ENCODE data around the gene ASPG. TPM values are rescaled to one million over a fixed set of nuclear protein-coding genes. Genes with fewer than 3 reads are reported as not detected.

The ASPG gene
- total RNA-seq, 1 experiment from 2014 or later: not detected

- no peak for DNase-seq (ENCODE audit: low spot score)
Measured at GRCh38 chr14:104105071-104105821, 19.7 kb downstream of the ASPG start.

GRCh38 chr14:104105822-104106470 lies 20.4 kb downstream of the ASPG start:
- DNase-seq (ENCODE audit: low spot score): no peak

DNA sequence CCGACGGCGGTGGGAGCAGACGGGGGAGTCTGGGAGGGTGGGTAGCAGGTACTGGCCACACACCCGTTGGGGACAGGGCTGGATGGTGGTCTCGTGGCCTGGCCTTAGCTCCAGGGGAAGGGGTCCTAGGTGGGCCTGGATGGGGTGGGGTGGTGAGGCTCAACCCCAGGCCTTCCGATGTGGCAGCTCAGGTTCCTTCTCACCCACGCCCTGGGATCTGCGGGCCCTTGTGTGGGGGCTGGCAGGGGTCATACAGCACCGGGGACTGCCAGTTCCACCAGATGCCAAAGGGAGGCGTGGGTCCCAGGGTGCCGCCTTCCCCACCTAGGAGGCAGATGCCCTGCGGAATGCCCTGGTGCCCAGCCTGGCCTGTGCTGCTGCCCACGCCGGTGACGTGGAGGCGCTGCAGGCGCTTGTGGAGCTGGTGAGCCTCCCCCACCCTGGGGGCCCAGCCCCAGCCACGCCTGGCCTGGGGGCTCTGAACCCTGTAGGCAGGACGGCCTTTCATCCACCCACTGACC lies 21.0 kb downstream of the ASPG start:
- no peak for DNase-seq (ENCODE audit: low spot score)

GRCh38 chr14:104107101-104107581 lies 21.6 kb downstream of the ASPG start:
- no peak for DNase-seq (ENCODE audit: low spot score)

GRCh38 chr14:104107611-104108569 lies 22.4 kb downstream of the ASPG start:
- no peak for DNase-seq (ENCODE audit: low spot score)

DNA sequence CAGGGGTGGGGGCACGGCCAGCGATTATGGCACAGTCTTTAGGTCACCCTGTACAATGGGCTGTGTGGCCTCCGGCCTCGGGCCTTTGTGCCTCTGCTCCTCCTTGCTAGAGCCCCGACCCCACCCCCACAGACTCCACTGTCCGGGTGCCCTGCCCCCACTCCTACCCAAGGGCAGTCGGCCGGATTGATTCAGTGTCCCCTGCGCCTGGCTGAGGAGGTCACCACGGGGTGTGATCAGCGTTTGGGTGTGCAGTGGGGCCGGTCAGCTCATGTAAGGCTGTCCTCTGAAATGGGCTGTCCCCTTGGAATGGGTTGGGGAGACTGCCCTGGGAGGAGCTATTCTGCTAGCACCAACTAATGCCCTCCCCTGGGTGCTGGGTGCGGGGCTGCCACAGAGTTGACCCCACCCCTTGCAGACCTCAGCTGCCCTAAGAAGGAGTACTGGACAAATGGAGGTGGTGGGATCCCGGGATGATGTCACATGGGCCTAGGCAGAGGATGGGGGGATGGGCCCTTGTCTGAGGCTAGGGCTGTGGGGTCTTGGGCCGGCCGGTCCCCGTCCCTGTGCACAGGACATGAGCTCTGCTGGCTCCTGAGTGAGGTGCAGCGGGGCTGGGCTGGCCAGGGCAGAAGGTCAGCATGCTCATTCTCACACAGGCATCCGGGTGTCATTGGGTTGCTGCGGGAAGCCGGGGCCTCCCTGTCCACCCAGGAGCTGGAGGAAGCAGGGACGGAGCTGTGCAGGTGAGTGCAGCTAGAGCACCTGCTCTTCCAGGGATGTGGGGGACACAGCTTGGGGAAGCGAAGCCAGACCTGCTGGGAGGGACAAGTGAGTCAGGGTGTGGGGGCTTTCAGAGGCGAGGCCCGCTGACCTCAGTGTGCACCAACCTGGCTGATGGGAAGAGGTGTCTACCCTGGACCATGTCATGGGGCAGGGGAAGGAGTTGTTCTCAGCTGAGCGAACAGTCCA lies 23.4 kb downstream of the ASPG start:
- no peak for DNase-seq (ENCODE audit: low spot score)

GRCh38 chr14:104109731-104110361 lies 24.3 kb downstream of the ASPG start:
- no peak for DNase-seq (ENCODE audit: low spot score)

GRCh38 chr14:104110491-104111209 lies 25.1 kb downstream of the ASPG start:
- DNase-seq (ENCODE audit: low spot score): no peak

DNA sequence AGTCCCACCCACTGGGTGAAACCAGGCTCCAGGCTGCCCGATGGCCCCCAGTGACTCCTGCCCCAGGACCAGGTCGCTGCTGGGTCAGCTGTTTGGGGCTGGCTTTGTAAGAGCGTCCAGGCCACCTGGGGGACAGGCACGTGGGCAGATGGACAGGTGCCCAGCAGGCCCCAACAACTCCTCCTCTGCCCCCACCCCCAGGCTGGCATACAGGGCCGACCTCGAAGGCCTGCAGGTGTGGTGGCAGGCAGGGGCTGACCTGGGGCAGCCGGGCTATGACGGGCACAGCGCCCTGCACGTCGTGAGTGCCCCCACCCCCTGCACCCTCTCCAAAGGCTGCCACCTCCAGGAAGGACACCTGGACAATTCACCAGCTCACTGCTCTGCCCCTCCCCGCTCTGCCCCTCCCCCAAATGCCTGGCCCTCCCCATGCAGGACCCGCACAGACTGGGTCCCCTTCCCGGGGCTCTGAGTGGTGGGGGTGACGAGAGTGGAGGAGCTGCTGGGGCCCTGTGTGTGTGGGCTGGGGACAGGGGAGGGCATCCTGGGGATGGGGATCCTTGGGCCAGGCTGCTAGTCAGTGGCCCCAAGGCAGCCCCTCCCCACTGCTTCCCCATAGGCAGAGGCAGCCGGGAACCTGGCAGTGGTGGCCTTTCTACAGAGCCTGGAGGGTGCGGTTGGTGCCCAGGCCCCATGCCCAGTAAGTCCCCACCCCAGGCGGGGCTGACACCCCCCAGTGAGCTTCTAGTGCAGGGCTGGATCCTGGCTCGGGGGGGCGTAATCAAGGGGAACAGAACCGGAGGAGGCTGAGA lies 26.0 kb downstream of the ASPG start:
- DNase-seq (ENCODE audit: low spot score): no peak

DNA sequence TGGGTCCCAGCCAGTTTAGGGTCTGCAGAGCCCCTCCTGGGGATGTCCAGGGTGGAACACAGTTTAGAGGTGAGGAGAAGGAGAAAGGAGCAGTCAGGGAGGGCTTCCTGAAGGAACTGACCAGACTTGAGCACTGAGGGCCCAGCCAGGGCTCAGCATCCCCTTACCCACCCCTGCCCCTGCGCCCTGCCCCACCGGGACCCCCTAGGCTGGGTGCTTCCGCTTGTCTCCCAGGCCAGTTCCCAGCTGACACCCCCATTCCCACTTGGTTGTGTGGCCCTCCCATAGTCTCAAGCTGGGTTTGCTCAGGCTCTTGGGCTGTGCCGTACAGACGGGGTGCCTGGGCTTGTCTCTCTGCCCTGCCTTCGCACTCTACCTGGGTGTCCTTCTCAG lies 26.6 kb downstream of the ASPG start:
- DNase-seq (ENCODE audit: low spot score): no peak

DNA sequence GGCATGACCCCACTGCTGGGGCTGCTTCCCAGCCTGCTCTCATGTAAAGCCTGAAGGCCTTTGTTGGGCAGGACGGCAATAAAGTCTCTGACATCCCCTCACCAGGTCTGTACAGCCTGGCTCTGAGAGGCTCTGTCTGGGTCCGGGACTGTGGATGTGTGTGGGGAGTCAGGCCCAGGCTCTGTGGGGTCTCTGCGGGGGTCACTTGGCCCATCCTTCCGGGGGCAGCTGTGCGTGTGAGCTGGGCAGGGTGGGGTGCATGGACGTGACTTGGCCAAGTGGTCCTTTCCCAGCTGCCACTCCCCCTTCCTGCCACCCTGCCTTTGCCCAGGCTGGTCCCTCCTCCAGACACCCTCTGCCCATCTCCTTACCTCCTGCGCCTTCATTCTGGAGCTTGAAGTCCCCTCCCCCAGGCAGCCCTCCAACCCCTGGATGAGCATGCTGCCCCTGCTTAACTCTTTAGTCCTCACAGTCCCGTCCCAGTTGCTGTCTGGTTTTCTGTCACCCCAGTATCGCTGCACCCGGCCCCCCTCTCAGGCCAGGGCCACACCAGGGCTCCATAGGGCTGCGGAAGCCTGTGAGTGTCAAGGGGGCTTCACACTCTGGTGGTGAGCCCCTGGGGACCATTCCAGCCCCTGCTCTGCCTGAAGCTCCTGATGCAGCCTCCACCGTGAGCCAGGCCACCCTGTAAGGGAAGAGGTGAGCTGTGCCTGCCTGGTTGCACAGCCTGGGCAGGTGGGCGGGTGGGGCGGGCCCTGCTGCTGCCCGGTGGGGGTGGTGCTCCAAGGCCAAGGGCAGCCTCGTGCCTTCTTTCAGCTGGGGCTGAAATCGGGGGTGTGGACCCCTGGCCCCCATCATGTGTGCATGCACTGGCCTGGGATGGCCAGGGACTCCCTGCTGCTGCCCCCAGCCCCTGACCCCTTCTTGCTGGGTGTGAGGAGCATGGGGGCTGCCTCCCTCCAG lies 27.4 kb downstream of the ASPG start:
- no peak for DNase-seq (ENCODE audit: low spot score)

- no peak for DNase-seq (ENCODE audit: low spot score)
Measured at GRCh38 chr14:104113631-104114420, 28.3 kb downstream of the ASPG start.

DNA sequence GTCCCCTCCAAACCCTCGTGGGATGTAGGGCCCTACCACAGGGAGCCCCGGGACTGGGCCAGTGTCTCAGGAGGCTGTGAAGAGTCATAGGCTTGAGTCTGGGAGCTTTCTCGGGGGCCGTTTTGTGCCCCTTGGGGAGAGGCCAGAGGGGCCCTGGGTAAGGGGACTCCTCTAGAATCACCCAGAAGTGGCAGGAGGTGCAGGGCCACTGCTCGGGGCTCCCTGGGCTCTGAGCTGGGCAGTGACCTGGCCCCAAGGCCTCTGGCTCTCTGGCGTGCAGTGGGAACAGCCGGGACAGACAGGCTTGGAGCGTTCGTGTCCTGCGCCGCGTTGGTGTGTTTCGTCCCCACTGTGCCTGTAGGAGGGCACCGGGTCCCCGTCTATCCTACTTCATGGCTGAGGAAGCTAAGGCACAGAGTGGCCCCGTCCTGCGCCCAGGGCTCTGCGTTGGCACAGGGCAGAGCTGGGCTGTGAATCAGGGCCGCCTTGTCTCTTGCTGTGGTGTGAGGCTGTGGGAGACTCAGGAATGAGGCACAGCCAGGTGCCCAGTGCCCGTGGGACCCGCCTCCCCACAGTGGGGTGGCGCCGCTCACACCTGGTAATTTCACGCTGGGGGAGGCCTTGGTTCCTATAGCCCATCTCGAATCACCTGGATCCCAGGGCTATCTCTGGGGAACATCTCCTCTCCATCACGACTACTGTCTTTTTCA lies 29.1 kb downstream of the ASPG start:
- no peak for DNase-seq (ENCODE audit: low spot score)

GRCh38 chr14:104115131-104115600 lies 29.7 kb downstream of the ASPG start:
- no peak for DNase-seq (ENCODE audit: low spot score)

- DNase-seq (ENCODE audit: low spot score): no peak
Measured at GRCh38 chr14:104115691-104116287, 30.3 kb downstream of the ASPG start.

Measured in A172 (cell line).